Left lung (tissue), 10 donors: Measurements from ENCODE around the gene AMH. TPM values are rescaled to one million over a fixed set of nuclear protein-coding genes. Genes with fewer than 3 reads are reported as not detected.

ENCODE experiments used
- ATAC-seq: fragments of 200-7000 bp; cut with Tn5 transposase; one replicate; pipeline ENCODE4 v1.9.1; 2020; ENCODE audit warnings: moderate library complexity
- DNase-seq, 4 donors: peaks; one replicate each; pipeline ENCODE4 v3.0.0-alpha.2; 2013 to 2020
- H3K27ac ChIP-seq, 2 donors: fragments of 200-600 bp; sonication (generic) in 1 of 2; one replicate each; pipeline versions ENCODE4 v1.5.0 to v1.8.0; 2020 to 2021
- H3K27me3 ChIP-seq, 2 donors: fragments of 200-600 bp; sonication (generic) in 1 of 2; one replicate each; pipeline versions ENCODE4 v1.5.0 to v1.8.0; 2020 to 2021
- H3K36me3 ChIP-seq, 2 donors: fragments of 200-600 bp; sonication (generic) in 1 of 2; one replicate each; pipeline versions ENCODE4 v1.5.0 to v1.8.0; 2020 to 2021
- H3K4me1 ChIP-seq, 2 donors: fragments of 200-600 bp; one replicate each; pipeline ENCODE4 v1.8.0; 2021
- H3K4me3 ChIP-seq, 2 donors: fragments of 200-600 bp; sonication (generic) in 1 of 2; one replicate each; pipeline versions ENCODE4 v1.5.0 to v1.8.0; 2020 to 2021; ENCODE audit warnings: mild to moderate bottlenecking in 1 of 2
- H3K9me3 ChIP-seq, 2 donors: fragments of 200-600 bp; sonication (generic) in 1 of 2; one replicate each; pipeline versions ENCODE4 v1.5.0 to v1.8.0; 2020 to 2021
- CTCF ChIP-seq, 2 donors: fragments of 200-600 bp; sonication (generic) in 1 of 2; IDR thresholded peaks; one replicate each; pipeline versions ENCODE4 v1.5.0 to v1.8.0; 2021; ENCODE audit warnings: antibody characterized with exemption in 2 of 2
- intact Hi-C, 2 donors: fragments of 100-400 bp; cut with DNase I; formaldehyde crosslinking; loops; one replicate each; pipeline versions ENCODE4 v1.11.2 to v1.14.2; 2022
- polyA plus RNA-seq, 6 donors: library from polyadenylated mRNA; unstranded; fragments of 120-200 nt; gene quantifications; one replicate each; pipeline ENCODE4 v1.2.1, GENCODE V29; 2013; ENCODE audit not compliant: insufficient read length in 6 of 6
- total RNA-seq, 2 donors: library from RNA; stranded (reverse); fragmentation: NEBNext Ultra II Directional; extraction: Animal tissue kit (Norgen Biotek cat#: 25700); gene quantifications; one replicate each; pipeline ENCODE4 v1.2.1, GENCODE V29; 2021
- donor health status: DM: no; HTN: yes; CAD: no.
- donor health status: DM: no; HTN: no; CAD: no.

Gene AMH
- total and polyA plus RNA-seq, 8 donors = 0.13 to 3.7 (median 1.2) TPM

- intact Hi-C loops = no loop called here
These were observed 3.0 kb upstream of the AMH start for GRCh38 chr19:2246014-2246620.

GRCh38 chr19:2246801-2247361 is 2.2 kb upstream of the AMH start:
- Histone ChIP-seq H3K36me3 (peaks cover 11 to 66% of the 10 kb centered on the region in 2 donors), H3K27me3 (peaks cover 28 to 29% of the 10 kb centered on the region in 2 donors), H3K27ac (no peak overlapping the region), H3K9me3 (no peaks in the 10 kb centered on the region), H3K4me3 (no peak overlapping the region), H3K4me1 (peaks cover 10 to 38% of the 10 kb centered on the region in 2 donors)
- intact Hi-C loops = no loop called here
- DNase-seq (no peak), ATAC-seq (peak; percentile 6)
- TF ChIP-seq CTCF (IDR thresholded peaks at IDR 0.05) = no peak

More at GRCh38 chr19:2246014-2246620, 3.0 kb upstream of the AMH start:
- Histone ChIP-seq H3K27ac (no peak overlapping the region), H3K4me1 (peaks cover 6 to 38% of the 10 kb centered on the region in 2 donors), H3K36me3 (peaks cover 11 to 69% of the 10 kb centered on the region in 2 donors), H3K9me3 (no peaks in the 10 kb centered on the region), H3K4me3 (no peak overlapping the region), H3K27me3 (peaks cover 20 to 21% of the 10 kb centered on the region in 2 donors)
- DNase-seq (no peak), ATAC-seq (no peak)
- TF ChIP-seq CTCF (IDR thresholded peaks at IDR 0.05) = no peak

- intact Hi-C loops = no loop called here
- Histone ChIP-seq H3K36me3 (peaks cover 11 to 66% of the 10 kb centered on the region in 2 donors), H3K27ac (no peak overlapping the region), H3K27me3 (peaks cover 35 to 36% of the 10 kb centered on the region in 2 donors), H3K9me3 (no peaks in the 10 kb centered on the region), H3K4me1 (peaks cover 16 to 38% of the 10 kb centered on the region in 2 donors), H3K4me3 (no peak overlapping the region)
- DNase-seq (no peak), ATAC-seq (no peak)
- TF ChIP-seq CTCF (IDR thresholded peaks at IDR 0.05) = no peak
These were observed 1.6 kb upstream of the AMH start for GRCh38 chr19:2247433-2248101.

GRCh38 chr19:2248136-2249009 is 750 bp upstream of the AMH start:
- peaks cover 43 to 44% of the 10 kb centered on the region in 2 donors for H3K27me3 ChIP-seq
- DNase-seq (peak in 1 of 4 donors; percentile 47), ATAC-seq (no peak)
- H3K9me3 ChIP-seq = no peaks in the 10 kb centered on the region
- intact Hi-C loops = no loop called here
- H3K4me3 ChIP-seq = no peak overlapping the region
- peaks cover 23 to 42% of the 10 kb centered on the region in 2 donors for H3K4me1 ChIP-seq
- TF ChIP-seq CTCF (IDR thresholded peaks at IDR 0.05) = no peak
- no peak overlapping the region for H3K27ac ChIP-seq
- H3K36me3 ChIP-seq = peaks cover 11 to 62% of the 10 kb centered on the region in 2 donors
